ENCODE results near the gene KAZN.

The KAZN gene

GRCh38 chr1:14857436-14858195, 259.1 kb downstream of the KAZN start:
- DNase-seq (ENCODE audit: low read depth): no peak

- no peak for DNase-seq (ENCODE audit: low read depth)
Observed at GRCh38 chr1:14862114-14862771, 263.8 kb downstream of the KAZN start.

GRCh38 chr1:14865106-14865505, 266.6 kb downstream of the KAZN start:
- no peak for DNase-seq (ENCODE audit: low read depth)

- DNase-seq (ENCODE audit: low read depth): no peak
Observed at GRCh38 chr1:14866911-14867612, 268.6 kb downstream of the KAZN start.

- DNase-seq (ENCODE audit: low read depth): no peak
Observed at GRCh38 chr1:14869187-14869586, 270.7 kb downstream of the KAZN start.

- no peak for DNase-seq (ENCODE audit: low read depth)
Observed at GRCh38 chr1:14871218-14871970, 272.9 kb downstream of the KAZN start.

- no peak for DNase-seq (ENCODE audit: low read depth)
Observed at GRCh38 chr1:14872762-14873161, 274.3 kb downstream of the KAZN start.

- no peak for DNase-seq (ENCODE audit: low read depth)
Observed at GRCh38 chr1:14873677-14874076, 275.2 kb downstream of the KAZN start.

- no peak for DNase-seq (ENCODE audit: low read depth)
Observed at GRCh38 chr1:14875524-14876509, 277.3 kb downstream of the KAZN start.

- no peak for DNase-seq (ENCODE audit: low read depth)
Observed at GRCh38 chr1:14876747-14877146, 278.3 kb downstream of the KAZN start.

GRCh38 chr1:14877224-14877623, 278.7 kb downstream of the KAZN start:
- no peak for DNase-seq (ENCODE audit: low read depth)

GRCh38 chr1:14878124-14878523, 279.6 kb downstream of the KAZN start:
- DNase-seq (ENCODE audit: low read depth): no peak

- no peak for DNase-seq (ENCODE audit: low read depth)
Observed at GRCh38 chr1:14878951-14879350, 280.5 kb downstream of the KAZN start.

- no peak for DNase-seq (ENCODE audit: low read depth)
Observed at GRCh38 chr1:14880456-14881316, 282.2 kb downstream of the KAZN start.

- no peak for DNase-seq (ENCODE audit: low read depth)
Observed at GRCh38 chr1:14881775-14882672, 283.5 kb downstream of the KAZN start.

- no peak for DNase-seq (ENCODE audit: low read depth)
Observed at GRCh38 chr1:14884614-14885175, 286.2 kb downstream of the KAZN start.

- no peak for DNase-seq (ENCODE audit: low read depth)
Observed at GRCh38 chr1:14887044-14887566, 288.6 kb downstream of the KAZN start.

GRCh38 chr1:14887764-14888350, 289.4 kb downstream of the KAZN start:
- no peak for DNase-seq (ENCODE audit: low read depth)

All from stimulated activated CD8-positive, alpha-beta memory T cell treated with anti-CD3 and anti-CD28 coated beads, Interleukin-12 subunit alpha, Interleukin-12 subunit beta, amount 100 ng/mL, for 4 hours (primary cell).